Daoy (cell line): ENCODE results near the gene F12. TPM values are rescaled to one million over a fixed set of nuclear protein-coding genes. Genes with fewer than 3 reads are reported as not detected.
"Not testable (repeated sequence)": the region's sequence is repeated elsewhere in the genome, so short reads cannot be mapped to it uniquely, and the experiment has no call there.

ENCODE experiments used
- DNase-seq: peaks from one replicate; pipeline ENCODE4 v3.0.0-alpha.2; 2015; ENCODE audit warnings: low read depth
- total RNA-seq: library from RNA; depleted of rRNA; stranded (reverse); fragments of >200 nt; shearing (Covaris generic); gene quantifications from 2 replicates; pipeline ENCODE4 v1.2.3, GENCODE V29; 2014

The F12 gene
- total RNA-seq, 1 experiment from 2014 or later = 9.6 TPM

GRCh38 chr5:177388521-177389052, 20.8 kb downstream of the F12 start:
- DNase-seq = no peak

GRCh38 chr5:177387405-177387804, 22.0 kb downstream of the F12 start:
- no peak for DNase-seq

GRCh38 chr5:177386542-177386941, 22.8 kb downstream of the F12 start:
- no peak for DNase-seq

DNA sequence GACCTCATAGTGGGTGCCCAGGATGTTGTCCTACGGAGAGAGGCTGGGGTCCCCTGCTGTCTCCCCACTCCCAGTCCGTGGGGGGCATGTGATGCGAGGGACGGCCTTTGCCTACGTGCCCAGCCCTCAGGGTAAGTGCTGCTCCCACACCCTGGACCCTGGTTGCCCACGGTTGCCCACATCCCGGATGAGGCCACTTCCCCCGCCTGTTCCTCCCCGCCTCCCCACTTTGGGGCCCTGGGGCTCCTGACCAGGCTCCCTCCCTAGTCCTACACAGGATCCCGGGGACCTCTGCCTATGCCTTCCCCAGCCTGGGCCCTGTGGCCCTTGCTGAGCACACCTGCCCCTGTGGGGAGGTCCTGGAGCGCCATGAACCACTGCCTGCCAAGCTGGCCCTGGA, 23.6 kb downstream of the F12 start:
- DNase-seq = no peak

DNA sequence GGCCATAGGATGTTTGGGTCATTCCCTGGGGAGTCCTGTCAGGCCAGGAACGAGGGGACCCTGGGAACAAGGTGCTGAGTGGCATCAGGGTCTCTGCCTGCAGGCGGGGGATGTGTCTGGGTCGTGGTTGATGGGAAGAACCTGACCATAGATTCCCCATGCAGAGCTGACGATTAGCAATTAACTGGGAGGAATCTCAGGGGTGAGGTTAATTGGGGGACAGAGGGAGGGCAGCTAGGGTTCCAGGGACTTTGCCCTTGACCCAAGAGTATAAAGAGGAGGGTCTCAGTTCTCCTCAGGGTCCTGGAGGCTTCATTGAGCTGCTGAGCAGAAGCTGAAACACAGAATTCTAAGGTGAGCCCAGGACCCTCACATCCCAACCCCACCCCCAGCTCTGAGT, 25.2 kb downstream of the F12 start, which contains the start of gene SLC34A1:
TSS of gene SLC34A1 (plus strand) at position 301 of the 400 bp plus-strand sequence. CDS start 1,308 bp downstream, outside the sequence.
- DNase-seq = no peak

GRCh38 chr5:177383181-177383580, 26.2 kb downstream of the F12 start:
- DNase-seq = no peak

DNA sequence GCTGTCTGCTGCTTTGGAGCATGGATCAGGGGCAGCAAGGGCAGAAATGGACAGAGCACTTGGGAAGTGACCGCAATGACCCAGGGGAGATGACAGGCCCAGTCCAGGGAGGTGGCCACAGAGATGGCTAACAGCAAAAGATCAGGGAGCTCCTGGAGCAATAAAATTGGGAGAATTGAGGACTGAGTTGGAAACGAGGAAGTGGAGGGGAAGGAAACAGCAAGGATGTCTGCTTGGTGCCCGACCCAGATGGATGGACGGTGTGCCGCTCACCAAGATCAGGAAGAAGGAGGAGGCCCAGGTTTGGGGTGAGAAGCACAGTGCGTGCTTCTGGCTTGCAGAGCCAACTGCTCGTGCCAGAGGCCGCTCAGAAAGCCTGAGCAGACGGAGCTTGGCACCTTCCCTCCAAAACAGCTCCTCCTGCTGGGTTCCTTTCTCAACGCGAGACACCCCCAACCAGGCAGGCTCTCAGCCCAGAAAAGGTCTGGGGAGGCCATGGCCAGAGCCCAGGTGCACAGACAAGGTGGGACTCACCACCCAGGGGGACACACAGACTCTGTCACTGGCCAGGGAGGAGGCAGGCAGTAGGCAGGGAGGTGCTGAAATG, 26.8 kb downstream of the F12 start:
- DNase-seq = no peak

GRCh38 chr5:177380805-177381126, 28.6 kb downstream of the F12 start:
- DNase-seq = no peak

DNA sequence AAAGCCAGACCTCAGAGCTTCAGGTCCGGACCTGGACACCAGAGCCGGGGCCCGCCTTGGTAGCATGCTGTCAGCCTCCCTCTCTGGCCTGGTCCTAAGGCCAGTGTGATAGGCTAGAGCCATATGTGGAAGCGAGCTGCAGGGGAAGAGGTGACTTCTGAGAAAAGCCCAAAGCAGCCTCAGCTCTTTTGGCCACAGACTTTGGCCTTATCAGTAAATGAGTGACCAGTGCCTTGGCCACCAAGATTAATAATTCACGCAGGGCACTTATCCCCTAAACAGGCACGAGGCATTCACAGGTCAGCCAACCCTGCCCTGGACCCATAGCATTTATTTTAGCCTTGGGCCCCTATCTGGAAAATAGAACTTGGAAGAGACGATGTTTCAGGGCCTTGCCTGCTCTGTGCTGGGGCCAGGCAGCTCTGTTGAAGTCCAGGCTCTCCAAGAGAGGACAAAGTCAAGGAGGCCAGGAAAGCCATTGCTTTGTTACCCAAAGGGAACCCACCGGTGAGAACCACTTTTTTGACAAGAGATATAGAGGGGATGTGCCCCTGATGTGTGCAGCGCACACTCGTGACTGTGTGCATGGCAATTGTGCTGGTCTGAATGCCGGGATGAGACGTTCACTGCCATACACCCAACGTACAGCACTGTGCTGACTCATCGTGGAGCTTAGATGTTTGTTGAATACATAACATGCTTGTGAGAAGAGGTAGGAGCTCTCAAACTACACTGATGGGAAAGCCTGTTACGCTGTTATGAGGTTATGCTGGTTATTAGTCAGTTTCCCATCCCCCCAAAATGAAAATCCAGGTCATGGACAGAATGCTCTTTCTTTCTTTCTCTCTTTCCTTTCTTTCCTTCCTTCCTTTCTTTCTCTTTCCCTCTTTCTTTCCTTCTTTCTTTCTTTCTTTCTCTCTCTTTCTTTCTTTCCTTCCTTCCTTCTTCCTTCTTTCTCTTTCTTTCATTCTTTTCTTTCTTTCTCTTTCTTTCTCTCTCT, 30.2 kb downstream of the F12 start:
- peak; percentile 69 for DNase-seq

DNA sequence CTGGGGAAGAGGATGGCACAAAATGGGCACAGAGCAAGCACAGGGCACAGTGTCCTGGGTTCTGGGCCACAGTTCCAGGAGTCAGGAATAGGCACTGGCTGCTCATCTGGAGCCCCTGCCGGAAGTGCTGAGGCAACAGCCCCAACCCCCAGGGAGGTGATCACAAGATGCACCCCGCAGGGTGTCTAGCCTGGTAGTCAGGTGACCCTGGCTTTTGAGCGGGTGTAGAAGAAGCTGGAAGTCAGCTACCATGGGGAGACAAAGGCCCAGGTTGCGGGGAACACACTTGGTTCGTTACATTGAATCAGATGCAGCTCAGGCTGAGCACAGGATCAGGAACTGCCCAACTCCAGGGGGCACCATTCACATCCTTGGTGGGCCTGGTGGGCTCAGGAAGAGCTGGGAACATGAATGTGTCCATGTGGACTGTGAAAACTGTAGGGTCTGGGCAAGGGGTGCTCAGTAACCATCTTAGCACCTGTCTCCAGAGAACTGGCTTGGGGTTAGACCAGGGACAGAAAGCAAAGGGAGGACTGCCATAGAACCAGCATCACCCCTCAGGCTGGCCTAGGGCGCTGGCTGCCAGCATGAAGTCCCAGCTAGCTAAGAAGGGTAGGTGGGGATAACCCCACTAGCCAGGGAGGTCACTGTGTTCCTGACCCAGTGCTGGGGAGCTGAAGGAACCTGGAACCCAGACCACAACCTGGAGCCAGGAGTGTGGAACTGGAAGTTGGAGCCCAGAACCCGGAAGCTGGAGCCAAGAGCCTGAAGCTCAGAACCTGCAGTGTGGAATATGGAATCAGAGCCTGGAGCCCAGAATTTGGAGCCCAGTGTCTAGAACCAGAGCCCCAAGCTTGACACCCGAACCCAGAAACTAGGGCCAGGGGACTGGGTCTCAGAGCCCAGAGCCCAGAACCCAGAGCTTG, 31.2 kb downstream of the F12 start:
- no peak for DNase-seq

GRCh38 chr5:177376107-177376506, 33.3 kb downstream of the F12 start:
- no peak for DNase-seq

DNA sequence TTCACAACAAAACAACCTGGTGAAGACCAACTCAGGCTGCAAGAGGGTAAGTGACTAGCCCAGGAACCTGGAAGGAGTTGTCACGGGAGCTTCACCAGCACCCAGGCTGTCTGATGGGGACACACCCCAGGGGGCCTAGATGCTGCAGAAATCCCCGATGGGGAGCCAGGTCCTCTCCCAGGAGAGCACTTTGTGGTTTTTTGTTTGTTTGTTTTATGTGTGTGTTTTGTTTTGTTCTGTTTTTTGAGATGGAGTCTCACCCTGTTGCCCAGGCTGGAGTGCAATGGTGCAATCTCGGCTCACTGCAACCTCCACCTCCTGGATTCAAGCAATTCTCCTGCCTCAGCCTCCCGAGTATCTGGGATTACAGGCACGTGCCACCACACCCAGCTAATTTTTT, 33.8 kb downstream of the F12 start:
- DNase-seq = not testable (repeated sequence)

DNA sequence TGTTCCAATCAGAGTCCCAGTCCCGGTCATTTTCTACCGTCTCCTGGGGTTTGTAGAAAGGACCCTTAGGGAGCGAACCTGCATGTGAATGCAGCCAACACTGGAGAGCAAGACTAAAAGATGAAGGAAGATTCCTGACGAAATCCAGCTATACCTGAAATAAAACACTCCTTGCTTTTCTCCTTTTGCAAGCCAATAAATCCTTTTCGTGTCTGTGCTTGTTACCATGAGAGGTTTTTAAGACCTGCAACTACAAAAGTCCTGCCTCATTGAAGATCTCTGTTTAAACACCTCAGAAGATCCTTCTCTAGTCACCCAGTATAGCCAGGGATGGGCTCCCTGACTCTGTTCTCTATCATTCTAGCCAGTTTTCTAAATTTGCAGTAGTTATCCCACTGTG, 35.2 kb downstream of the F12 start:
- no peak for DNase-seq

DNA sequence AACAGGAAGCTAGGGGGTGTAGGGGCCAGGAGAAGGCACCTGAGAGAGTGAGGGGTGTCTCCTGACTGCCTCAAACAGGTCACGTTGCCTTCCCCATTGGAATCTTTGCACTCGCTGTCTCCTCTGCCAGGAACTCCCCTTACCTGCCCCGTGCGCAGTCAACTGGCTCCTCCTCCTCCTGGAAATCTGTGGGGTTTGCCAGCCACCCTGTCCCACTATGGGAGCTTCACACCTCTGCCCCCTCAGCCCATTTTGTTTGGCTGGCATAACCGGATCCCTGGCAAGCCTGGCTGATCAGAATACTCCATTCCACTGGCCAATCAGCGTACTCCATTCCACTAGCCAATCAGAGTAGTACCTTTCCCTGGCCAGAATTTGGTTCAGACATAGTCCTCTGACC, 35.6 kb downstream of the F12 start:
- DNase-seq = no peak

- no peak for DNase-seq
Measured at GRCh38 chr5:177372910-177373309, 36.5 kb downstream of the F12 start.

DNA sequence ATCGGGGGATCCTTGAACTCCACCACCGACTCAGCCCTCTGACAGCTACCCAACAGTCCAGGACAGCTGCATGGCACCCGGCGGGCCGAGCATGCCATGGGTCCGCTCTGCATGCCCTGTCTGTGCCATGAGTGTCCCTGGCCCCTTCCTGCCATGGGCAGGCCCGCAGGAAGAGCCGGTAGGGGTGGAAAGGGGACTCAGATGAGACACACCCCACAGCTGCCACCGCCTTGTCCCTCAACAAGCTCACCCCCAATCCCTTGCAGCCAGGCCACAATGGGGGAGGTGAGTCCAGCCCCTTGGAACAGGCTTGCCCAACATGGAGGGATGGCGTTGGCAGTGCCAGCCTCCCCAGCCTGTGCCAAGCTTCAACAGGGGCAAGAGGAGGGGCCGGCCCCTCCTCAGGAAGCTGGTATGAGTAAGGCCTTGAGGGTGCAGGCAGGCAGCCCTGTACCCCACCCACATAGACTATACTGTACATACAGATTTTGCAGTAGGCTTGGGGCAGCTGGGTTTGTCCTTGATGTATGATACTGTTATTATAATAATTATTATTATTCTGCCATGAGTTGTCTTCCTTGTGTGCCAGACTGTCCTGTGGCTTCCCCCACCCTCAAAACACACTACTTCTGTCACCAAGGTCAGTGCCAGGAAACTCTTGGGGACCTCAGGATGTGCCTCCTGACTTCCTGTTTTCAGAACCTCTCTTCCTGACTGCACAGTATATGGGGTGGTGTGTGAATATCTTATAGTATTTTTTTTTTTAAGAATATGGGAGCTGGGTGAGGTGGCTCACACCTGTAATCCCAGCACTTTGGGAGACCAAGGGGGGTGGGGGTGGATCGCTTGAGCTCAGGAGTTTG, 37.1 kb downstream of the F12 start:
- DNase-seq = no peak

- DNase-seq = no peak
Measured at GRCh38 chr5:177371120-177372033, 38.0 kb downstream of the F12 start.

DNA sequence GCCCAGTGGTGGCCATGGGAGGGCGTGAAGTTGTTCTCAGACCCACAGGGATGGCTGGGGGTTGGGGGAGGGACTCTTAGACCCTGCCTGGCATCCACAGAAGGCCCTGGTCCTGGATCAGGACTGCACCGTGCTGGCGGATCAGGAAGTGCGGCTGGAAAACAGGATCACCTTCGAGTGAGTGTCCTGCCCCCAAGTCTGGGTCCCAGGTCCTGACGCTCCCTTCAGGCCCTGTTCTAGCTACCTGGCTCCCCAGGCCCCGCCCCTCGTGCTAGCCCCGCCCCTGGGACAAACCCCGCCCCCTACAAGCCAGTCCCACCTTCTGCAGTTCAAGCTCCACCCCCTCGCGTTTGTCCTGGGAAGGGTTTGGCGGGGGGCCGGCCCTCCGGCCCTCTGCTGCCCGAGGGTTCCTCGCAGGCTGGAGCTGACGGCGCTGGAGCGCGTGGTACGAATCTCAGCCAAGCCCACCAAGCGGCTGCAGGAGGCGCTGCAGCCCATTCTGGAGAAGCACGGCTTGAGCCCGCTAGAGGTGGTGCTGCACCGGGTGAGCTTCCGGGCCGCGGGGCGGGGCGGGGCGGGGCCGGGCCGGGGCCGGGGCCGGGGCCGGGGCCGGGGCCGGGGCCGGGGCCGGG, 38.8 kb downstream of the F12 start:
- DNase-seq = peak; percentile 94
